Cardiac muscle cell (in vitro differentiated cells and primary cell): ENCODE results near the gene IDS. TPM values are rescaled to one million over a fixed set of nuclear protein-coding genes. Genes with fewer than 3 reads are reported as not detected.

Experiments
- DNase-seq, 2 donors: peaks; one replicate each; pipeline versions ENCODE4 v3.0.0 to v3.0.0-alpha.2; 2010 to 2017; ENCODE audit warnings: low read depth in 1 of 2, low spot score in 1 of 2
- H3K27ac ChIP-seq: fragments of 200-600 bp; sonication (generic); 2 replicates; pipeline ENCODE4 v1.5.1; 2016
- H3K27me3 ChIP-seq: fragments of 200-600 bp; sonication (generic); 2 replicates; pipeline ENCODE4 v1.6.0; 2016; ENCODE audit warnings: control low read depth
- H3K36me3 ChIP-seq: fragments of 200-600 bp; sonication (generic); 2 replicates; pipeline ENCODE4 v1.5.1; 2016; ENCODE audit warnings: control low read depth
- H3K4me1 ChIP-seq: fragments of 200-600 bp; sonication (generic); 2 replicates; pipeline ENCODE4 v1.8.1; 2017; ENCODE audit warnings: low read depth, mild to moderate bottlenecking, mixed run types
- H3K4me3 ChIP-seq: fragments of 200-600 bp; sonication (generic); 2 replicates; pipeline ENCODE4 v1.5.1; 2016; ENCODE audit warnings: mild to moderate bottlenecking
- H3K9me3 ChIP-seq: fragments of 200-600 bp; sonication (generic); 2 replicates; pipeline ENCODE4 v1.5.1; 2017; ENCODE audit warnings: low read depth, mild to moderate bottlenecking, control low read depth
- polyA plus RNA-seq: library from polyadenylated mRNA; unstranded; fragments of >200 nt; fragmentation: Nextera tagmentation; extraction: Ambion mirVana; gene quantifications from 2 replicates; pipeline ENCODE4 v1.2.1, GENCODE V29; 2016
- total RNA-seq: library from RNA; depleted of rRNA; stranded (reverse); fragments of >200 nt; gene quantifications from 2 replicates; pipeline ENCODE4 v1.2.3, GENCODE V29; 2016
- TF ChIP-seq, protein P1 (sequence below): IDR thresholded peaks from 2 replicates; pipeline ENCODE4 v1.5.1; 2012; ENCODE audit warnings: low read depth, mild to moderate bottlenecking, low read length

Gene IDS
- total and polyA plus RNA-seq, 2 experiments from 2014 or later: 27.8 to 38.6 TPM

DNA sequence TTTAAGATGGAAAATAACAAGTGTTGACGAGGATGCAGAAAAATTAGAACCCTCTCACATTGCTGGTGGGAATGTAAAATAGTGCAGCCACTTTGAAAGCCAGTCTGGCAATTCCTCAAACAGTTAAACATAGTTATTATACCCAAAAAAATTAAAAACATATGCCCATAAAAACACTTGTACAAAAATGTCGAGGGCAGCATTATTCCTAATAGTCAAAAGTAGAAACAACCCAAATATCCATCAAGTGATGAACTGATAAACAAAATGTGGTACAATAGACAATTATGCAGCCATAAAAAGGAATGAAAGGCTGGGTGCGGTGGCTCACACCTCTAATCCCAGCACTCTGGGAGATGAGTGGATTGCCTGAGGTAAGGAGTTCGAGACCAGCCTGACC is 6.3 kb downstream of the IDS start:
- Histone ChIP-seq H3K36me3 (peaks cover 2% of the 10 kb centered on the region), H3K27me3 (no peaks in the 10 kb centered on the region), H3K4me1 (no peaks in the 10 kb centered on the region), H3K27ac (no peak overlapping the region), H3K9me3 (no peaks in the 10 kb centered on the region), H3K4me3 (no peak overlapping the region)
- TF ChIP-seq, protein P1, sequence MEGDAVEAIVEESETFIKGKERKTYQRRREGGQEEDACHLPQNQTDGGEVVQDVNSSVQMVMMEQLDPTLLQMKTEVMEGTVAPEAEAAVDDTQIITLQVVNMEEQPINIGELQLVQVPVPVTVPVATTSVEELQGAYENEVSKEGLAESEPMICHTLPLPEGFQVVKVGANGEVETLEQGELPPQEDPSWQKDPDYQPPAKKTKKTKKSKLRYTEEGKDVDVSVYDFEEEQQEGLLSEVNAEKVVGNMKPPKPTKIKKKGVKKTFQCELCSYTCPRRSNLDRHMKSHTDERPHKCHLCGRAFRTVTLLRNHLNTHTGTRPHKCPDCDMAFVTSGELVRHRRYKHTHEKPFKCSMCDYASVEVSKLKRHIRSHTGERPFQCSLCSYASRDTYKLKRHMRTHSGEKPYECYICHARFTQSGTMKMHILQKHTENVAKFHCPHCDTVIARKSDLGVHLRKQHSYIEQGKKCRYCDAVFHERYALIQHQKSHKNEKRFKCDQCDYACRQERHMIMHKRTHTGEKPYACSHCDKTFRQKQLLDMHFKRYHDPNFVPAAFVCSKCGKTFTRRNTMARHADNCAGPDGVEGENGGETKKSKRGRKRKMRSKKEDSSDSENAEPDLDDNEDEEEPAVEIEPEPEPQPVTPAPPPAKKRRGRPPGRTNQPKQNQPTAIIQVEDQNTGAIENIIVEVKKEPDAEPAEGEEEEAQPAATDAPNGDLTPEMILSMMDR: no peak
- no peak for DNase-seq

DNA sequence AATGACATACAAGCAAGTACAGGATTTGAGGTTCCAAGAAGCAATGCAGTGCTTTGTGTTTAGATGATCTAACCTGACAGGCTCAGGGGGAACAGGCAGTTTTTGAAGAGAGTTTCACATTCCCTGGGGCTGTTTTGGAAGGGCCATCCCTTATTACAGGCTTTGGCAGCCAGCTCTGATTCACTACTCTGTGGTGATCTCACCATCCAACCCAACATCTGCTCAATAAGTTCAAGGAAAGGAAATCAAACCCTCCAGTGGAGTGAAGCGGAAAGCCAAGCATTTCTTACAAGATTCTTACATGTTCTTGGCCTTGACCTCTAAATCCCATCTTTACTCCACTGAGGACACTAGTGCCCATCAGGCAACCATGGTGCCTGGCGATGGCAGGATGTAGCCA is 7.5 kb downstream of the IDS start:
- TF ChIP-seq, protein P1: no peak
- no peaks in the 10 kb centered on the region for H3K9me3 ChIP-seq
- no peaks in the 10 kb centered on the region for H3K27me3 ChIP-seq
- no peak for DNase-seq
- H3K4me1 ChIP-seq: no peaks in the 10 kb centered on the region
- H3K4me3 ChIP-seq: no peak overlapping the region
- H3K36me3 ChIP-seq: peaks cover 2% of the 10 kb centered on the region
- H3K27ac ChIP-seq: no peak overlapping the region

DNA sequence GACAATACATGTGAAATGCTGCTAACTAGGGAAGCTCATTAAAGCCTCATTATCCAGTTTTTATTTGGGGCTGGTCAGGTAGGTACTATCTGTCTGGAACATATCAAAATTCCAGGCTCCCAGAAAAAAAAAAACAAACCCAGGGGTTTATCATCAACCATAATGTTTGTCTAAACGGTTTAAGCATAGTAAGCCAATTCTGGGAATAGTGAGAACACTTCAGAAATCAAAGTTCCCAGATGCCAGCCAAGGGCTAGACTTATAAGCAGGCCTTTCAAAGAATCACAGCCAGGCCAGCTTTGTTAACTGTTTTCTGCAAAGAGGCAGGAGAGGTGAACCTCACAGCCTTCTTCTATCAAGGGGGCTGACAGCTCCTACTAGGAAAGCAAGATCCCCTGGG is 8.1 kb downstream of the IDS start:
- Histone ChIP-seq H3K9me3 (no peaks in the 10 kb centered on the region), H3K27ac (no peak overlapping the region), H3K36me3 (peaks cover 2% of the 10 kb centered on the region), H3K4me1 (no peaks in the 10 kb centered on the region), H3K27me3 (no peaks in the 10 kb centered on the region), H3K4me3 (no peak overlapping the region)
- TF ChIP-seq, protein P1: no peak
- DNase-seq: no peak

DNA sequence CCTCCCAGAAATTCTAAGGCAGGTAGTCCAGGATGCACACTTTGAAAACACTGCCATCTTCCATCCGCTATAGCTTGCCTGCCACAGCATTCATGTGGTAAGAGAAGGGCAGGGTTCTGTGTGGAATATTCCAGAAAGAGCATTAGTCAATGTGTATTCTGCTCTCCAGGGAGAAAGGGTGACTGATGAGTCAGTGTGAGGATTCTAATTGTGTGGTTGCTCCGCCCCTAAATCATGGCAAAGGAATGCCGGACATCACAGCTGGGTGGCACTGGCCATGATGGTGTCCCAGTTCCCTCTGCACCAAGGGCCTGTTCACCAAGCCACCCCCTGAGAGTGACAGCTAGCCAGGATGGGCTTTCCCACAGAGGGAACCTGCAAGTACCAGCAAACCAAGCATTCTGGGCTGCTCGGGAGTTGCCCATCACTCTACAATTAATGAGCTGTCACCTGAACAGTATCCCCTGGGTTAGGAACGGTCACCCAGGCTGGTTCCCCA is 9.5 kb downstream of the IDS start:
- peaks cover 2% of the 10 kb centered on the region for H3K36me3 ChIP-seq
- no peaks in the 10 kb centered on the region for H3K9me3 ChIP-seq
- DNase-seq: peak in 1 of 2 donors; percentile 39
- no peak overlapping the region for H3K4me3 ChIP-seq
- no peaks in the 10 kb centered on the region for H3K27me3 ChIP-seq
- no peaks in the 10 kb centered on the region for H3K4me1 ChIP-seq
- TF ChIP-seq, protein P1: no peak
- H3K27ac ChIP-seq: no peak overlapping the region

DNA sequence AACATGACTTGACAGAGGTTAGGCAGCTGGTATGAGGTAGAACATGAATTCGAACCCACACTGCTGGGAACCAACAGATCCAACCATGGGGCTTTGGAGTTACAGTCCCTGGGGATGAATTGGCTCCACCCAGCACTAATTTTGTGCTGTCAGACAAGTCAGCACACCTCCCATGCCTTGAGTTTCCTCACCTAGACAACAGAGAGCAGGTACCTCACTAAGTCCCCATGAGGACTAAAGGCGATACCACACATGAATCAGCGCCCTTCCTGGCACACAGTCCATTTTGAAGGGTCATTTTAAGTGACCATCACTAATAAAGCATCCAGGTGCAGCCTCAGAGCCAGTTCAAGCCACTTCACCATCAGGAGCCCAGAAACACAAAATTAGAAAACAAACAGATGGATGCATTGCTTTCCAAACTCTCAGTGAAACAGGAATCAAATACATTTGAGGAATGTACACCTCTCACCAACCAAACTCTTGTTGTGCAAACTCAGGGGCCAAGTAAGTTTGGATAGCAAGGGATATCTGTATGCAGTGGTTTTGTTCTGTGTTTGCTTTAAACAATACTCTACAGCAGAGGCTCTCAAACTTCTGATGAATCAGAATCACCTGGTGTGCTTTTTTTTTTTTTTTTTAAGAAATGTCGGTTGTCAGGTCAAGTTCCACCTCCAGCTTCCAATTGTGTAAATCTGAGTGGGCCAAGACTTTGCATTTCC is 10.1 kb downstream of the IDS start:
- DNase-seq: no peak
- Histone ChIP-seq H3K27ac (no peak overlapping the region), H3K36me3 (peaks cover 2% of the 10 kb centered on the region), H3K9me3 (no peaks in the 10 kb centered on the region), H3K27me3 (no peaks in the 10 kb centered on the region), H3K4me1 (no peaks in the 10 kb centered on the region), H3K4me3 (no peak overlapping the region)
- TF ChIP-seq, protein P1: no peak
